ENCODE measurements around the gene ITPKB.

The ITPKB gene

GRCh38 chr1:226662642-226663326 is 76.3 kb downstream of the ITPKB start:
- DNase-seq = peak; percentile 97

GRCh38 chr1:226661965-226662364 is 77.1 kb downstream of the ITPKB start:
- DNase-seq = peak; percentile 55

GRCh38 chr1:226661271-226661670 is 77.8 kb downstream of the ITPKB start:
- DNase-seq = no peak

DNA sequence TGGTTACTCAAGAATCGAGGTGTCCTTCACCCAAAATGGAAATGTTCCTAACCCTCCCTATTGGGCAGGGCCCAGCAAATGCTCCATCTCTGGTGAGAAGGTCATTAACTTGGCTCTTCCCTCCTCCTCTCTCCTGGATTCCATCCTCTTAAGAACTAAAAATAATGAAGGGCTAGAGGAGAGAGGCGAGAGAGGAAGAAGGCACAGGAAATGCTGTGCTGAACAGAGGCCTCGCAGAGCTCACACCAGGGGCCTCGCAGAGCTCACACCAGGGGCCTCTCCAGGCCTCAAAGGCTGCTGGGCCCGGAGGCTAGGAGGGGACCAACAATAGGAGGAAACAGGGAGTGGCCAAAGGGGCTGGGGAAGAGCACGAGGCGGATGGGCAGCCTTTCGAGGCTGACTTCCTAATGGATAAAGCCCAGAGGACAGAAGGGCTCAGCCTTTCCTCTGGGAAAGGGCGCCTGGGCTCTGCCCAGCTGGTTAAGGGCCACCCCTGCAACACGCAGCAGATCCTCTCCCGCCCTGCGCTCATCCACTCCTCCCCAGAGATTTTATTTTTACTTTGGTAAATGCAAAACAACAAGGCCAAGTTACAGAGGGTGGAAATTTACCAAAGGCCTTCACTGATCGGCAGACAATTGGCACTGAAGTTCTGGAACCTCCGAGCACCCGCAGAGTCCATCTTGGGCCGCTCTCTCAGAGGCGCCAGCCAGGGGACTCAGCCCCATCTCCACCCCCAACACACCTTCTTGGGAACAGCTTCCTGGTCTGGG is 78.5 kb downstream of the ITPKB start:
- DNase-seq = no peak

DNA sequence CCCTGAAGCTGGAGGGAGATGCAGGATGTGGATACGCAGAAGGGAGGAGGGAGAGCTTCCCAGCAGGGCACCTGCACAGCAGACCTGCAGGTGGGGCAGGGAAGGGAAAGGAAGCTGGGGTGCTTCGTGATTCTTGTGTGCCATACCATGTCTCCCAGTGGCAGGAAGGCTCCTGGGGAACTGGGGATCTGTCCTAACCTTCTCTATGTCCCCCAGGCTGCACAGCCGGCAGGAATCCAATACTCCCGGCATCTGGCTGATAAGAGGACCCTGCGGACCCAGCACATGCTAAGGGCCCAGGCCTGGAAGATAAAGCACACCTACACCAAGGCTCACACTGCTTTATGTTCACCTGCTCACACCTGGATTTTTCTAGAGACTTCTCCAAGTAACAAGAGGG is 79.4 kb downstream of the ITPKB start:
- peak; percentile 51 for DNase-seq

DNA sequence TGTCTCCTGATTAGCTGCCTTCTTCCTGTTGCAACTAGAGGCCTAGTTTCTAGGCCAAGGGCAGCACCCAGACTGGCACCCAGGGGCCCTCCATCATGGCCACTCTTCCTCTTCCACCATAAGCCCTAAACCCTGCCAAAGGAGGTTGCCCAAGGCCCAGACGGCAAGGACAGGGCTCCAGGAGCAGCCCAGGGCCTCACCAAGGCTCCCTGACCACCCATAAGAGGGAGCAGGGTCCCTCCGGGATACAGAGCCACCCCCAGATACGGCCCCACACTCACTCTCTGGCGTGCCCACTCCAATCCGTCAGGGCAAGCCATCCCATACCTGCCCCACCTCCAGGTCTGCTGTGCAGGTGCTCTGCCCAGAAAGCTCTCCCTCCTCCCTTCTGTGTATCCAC is 79.9 kb downstream of the ITPKB start:
- DNase-seq = no peak

- no peak for DNase-seq
These were observed 80.4 kb downstream of the ITPKB start for GRCh38 chr1:226658546-226659125.

- DNase-seq = peak; percentile 54
These were observed 81.1 kb downstream of the ITPKB start for GRCh38 chr1:226657895-226658545.

DNA sequence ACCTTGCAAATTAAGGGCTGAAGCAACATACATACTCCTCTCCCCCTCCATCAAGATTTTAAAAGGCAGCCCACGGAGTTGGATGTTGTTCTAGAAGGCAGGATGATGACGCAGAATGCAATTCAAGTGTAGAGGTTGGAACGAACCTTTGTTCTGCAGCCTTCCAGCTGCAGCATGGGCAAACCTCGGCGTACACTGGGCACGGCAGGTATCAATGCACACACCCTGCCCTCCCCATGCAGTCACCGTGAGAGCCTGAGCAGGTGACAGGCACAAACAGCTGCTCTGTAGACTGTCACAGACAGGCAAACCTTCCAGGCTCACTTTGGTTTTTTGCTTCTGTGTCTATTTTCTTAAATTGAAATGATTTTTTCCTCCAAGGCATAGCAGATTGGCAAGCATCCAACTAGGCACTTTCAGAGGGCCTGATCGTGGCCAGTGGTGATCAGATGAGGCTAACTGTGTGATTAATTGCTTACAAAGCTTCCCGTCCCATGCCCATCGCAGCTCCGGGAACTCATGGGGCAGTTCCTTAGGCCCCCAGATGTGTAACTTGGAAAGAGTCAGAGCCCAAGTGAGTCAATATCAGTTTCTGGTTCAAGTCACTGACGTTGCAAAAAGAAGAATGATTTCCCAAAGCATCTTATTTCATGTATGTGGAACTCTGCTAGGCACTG is 82.3 kb downstream of the ITPKB start:
- DNase-seq = peak; percentile 98

DNA sequence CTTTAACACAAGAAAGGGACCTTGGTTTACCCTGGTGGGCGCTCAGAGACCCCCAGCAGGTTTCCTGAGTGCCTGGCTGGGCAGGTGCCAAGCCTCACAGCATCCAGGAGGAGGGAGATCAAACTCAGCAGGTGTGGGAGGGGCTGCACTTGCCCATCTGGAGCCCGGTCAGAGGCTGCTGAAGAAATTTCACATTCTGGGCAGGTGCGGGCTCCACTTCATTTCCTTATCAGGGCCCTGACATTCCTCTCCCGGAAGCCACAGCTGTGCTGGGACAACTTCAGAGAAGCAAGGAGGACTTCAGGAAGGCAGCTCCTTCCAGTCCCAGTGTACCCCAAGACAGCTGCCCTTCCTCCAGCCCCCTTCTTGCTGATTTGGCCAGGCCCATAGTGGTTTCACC is 82.9 kb downstream of the ITPKB start:
- peak; percentile 90 for DNase-seq

DNA sequence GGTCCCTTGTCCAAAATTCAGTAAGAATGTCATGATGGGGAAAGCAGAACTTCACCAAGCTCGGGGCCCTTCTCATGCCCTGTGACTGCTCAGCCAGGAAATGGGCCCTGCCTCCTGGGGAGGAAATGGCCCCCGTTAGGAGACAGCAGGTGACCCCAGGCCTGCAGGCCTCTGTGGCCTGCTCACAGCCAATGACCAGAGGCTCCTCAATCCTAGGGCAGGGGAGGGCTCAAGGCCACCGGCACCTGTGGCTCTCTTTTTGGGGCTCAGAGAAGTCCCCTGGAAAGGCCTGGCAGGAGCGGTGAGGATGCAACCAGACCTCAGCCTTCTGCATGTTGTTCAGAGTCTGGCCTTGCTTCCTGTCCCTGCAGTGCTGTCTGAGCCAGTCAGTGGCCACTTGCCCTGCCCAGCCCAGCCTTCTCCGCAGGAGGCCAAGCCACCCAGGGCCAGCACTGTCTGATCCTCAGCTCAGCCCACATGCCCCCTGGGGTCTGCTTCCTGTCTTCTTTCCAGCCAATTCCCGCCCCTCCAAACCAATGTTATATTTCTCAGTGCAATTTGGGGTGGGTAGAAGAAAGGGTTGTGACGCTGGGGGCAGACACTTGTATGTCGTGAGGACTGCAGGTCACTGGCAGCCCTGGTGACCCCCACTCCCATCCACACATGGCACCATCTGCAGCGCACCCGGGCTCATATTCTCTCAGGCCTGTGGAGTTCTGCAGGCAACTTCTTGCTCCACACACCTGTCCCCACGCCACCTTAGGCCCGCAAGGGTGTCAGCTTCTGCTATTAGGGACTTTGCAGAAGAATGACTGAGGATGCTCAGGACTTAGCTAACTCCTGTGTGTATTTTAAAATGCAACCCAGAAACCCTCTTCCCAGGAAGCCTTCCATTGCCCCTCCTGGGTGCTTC is 83.6 kb downstream of the ITPKB start:
- DNase-seq = peak; percentile 61

DNA sequence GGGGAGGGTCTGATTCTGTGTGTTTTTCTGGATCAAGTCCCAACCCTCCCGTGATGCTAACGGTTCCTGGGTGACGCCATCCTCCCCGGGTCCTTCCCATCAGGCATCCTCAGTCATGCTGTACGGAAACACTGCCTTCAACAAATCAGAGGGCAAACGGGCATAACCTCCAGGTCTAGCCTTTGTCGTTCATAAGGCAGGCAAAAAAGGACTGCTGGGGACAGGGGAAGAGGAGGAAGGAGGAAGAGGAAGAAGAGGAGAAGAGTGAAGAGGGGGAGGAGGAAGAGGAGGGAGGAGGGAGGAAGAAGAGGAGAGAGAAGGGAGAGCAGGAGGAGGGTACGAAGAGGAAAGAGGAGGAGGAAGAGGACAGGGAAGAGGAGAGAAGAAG is 84.4 kb downstream of the ITPKB start:
- no peak for DNase-seq

DNA sequence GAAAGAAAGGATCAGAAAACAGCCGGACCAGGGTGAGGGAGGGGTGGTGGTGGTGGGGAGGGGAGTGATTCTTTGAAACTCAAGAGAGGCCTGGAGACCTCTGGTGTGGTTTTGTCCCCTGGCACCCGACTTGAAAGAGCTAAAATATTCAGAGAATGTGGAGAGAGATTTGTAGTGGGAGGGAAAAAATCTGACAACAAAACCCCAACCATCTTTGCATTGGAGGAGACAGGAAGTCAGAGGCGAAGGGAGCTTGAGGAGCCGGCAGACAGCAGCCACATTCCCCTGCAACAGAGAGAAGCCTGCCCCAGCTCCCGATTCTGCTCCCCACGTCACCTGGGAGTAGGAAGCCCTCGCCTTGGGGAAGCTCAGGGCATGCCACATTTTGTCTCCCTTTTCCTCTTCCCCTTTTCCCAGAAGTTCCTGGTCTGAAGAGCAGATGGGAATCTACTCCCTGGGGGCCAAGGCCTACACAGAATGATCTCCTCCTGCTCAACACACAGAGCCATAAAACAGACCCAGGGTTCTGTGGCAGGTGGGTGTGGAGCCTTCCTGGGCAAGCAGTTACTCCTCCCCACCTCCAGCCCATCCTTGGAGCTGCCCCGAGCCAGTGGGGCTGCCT is 84.9 kb downstream of the ITPKB start:
- no peak for DNase-seq

GRCh38 chr1:226653311-226653921 is 85.7 kb downstream of the ITPKB start:
- DNase-seq = no peak

DNA sequence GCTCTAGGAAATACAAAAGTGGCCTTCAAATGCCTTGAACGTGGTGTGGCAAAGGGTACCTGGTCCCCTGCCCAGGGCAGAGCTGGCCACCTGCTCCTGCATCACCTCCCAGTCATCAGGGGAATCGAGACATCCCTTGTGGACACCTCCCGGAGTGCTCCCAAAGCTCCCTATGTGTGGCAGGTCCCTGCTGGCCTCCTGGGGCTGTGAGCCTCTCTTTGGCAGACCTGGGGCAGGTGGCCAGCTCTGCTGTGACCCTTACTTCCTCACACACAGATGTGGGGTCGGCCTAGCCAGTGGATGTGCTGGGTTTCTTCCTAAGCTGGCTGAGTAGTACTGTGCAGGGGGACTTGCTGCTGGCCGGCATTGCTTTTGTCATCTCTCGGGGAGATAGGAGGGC is 86.5 kb downstream of the ITPKB start:
- no peak for DNase-seq

- no peak for DNase-seq
These were observed 87.4 kb downstream of the ITPKB start for GRCh38 chr1:226651732-226652105.

DNA sequence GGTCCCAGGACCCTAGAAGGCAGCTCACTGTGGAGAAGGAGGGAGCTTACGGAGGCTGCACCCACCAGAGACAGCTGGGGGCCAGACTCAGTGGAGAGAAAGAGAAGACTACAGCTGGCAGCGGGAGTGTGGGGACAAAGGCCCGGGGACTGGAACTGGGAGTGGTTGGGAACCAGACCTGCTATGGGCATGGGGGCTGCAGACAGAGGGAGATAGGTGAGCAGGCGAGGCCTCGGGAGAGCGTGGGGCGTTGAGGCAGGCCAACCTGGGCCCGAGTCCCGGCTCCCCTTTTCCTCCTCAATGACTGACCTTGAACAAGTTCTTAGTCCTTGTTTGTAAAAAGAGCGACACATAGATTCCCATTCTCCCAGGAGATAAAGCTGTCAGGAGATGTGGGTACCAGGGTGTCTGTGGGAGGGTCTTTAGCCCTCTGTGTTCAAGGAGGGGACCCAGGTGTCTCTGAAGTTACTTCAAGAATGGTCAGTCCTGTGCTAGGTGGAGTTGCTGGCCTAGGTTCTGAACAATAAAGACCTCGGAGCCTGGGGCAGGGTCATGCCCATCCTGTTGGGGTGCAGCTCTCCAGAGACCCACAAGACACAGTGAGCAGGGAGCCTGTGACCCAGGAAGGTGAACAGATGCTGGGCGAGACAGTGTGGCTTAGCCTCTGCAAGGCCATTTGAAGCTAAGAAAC is 87.9 kb downstream of the ITPKB start:
- no peak for DNase-seq

DNA sequence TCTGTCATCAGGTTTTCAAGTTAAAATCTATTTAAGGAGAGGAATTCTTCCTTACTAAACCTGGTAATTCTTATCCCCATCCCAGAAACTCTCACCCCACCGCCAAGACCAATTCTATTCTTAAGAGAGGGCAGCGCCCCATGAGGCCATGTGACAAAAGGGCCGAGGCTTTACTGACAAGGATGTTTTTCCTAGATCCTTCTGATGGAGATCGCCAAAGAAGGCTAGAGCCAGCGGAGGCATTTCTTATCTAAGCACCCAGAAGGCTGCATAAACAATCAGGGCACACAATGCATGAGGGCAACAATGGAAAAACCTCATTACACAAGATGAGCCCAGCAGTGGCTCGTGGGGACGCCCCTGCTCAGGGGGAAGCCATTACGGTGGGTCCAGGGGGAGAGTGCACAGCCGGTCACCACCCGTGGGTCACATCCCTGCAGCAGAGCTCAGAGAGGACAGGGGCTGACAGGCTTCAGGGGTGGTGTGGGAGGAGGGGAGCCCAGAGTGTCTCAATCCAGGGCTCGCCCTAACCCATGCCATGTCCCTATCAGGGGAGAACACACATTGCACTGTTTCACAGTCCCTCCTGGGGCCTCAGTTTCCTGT is 88.7 kb downstream of the ITPKB start:
- no peak for DNase-seq

GRCh38 chr1:226649780-226650179 is 89.3 kb downstream of the ITPKB start:
- peak; percentile 49 for DNase-seq

DNA sequence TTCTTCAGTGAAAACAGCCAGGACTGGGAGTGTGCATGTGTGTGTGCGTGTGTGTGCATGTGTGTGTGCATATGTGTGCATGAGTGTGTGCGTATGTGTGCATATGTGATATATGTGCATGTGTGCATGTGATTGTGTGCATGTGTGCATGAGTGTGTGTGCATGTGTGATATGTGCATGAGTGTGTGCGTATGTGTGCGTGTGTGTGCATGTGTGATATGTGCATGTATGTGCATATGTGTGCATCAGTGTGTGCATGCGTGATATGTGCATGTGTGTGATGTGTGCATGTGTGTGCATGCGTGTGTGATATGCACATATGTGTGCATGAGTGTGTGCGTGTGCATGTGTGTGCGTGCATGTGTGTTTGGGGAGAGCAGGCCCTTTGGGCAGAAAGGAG is 89.8 kb downstream of the ITPKB start:
- DNase-seq = no peak
